ENCODE results near the gene MMAB. TPM values are rescaled to one million over a fixed set of nuclear protein-coding genes. Genes with fewer than 3 reads are reported as not detected.

MMAB gene
- total RNA-seq, 1 donor from 2014 or later: 55.4 TPM

GRCh38 chr12:109611223-109611622 is 37.9 kb upstream of the MMAB start:
- peaks cover 94% of the 10 kb centered on the region for H3K27me3 ChIP-seq (ENCODE audit: low read depth)
- TF ChIP-seq, protein P1, sequence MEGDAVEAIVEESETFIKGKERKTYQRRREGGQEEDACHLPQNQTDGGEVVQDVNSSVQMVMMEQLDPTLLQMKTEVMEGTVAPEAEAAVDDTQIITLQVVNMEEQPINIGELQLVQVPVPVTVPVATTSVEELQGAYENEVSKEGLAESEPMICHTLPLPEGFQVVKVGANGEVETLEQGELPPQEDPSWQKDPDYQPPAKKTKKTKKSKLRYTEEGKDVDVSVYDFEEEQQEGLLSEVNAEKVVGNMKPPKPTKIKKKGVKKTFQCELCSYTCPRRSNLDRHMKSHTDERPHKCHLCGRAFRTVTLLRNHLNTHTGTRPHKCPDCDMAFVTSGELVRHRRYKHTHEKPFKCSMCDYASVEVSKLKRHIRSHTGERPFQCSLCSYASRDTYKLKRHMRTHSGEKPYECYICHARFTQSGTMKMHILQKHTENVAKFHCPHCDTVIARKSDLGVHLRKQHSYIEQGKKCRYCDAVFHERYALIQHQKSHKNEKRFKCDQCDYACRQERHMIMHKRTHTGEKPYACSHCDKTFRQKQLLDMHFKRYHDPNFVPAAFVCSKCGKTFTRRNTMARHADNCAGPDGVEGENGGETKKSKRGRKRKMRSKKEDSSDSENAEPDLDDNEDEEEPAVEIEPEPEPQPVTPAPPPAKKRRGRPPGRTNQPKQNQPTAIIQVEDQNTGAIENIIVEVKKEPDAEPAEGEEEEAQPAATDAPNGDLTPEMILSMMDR (IDR thresholded peaks at IDR 0.05; ENCODE audit: borderline replicate concordance): no peak
- H3K27ac ChIP-seq (replicated peaks): no peak overlapping the region
- DNase-seq: no peak
- intact Hi-C loops (cut with micrococcal nuclease): no loop called here
- H3K36me3 ChIP-seq: no peaks in the 10 kb centered on the region
- no peaks in the 10 kb centered on the region for H3K9me3 ChIP-seq (replicated peaks)
- no peak overlapping the region for H3K4me3 ChIP-seq
- peaks cover 10% of the 10 kb centered on the region for H3K4me1 ChIP-seq

DNA sequence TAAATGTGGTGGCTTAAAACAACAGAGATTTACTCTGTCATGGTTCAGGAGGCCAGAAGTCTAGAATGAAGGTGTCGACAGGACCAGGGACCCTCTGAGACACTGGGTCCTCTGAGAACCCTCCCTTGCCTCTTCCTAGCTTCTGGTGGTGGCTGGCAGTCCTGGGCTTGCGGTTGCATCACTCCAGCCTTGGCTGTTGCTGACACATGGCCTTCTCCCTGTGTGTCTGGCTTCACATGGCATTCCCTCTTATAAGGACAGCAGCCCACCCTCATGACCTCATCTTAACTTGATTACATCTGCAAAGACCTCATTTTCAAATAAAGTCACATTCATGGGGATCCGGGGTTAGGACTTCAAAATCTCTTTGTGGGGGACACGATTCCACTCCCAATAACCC is 37.2 kb upstream of the MMAB start:
- intact Hi-C loops (cut with micrococcal nuclease): no loop called here
- peaks cover 88% of the 10 kb centered on the region for H3K27me3 ChIP-seq (ENCODE audit: low read depth)
- no peak overlapping the region for H3K27ac ChIP-seq (replicated peaks)
- H3K4me3 ChIP-seq: no peak overlapping the region
- H3K9me3 ChIP-seq (replicated peaks): no peaks in the 10 kb centered on the region
- peaks cover 12% of the 10 kb centered on the region for H3K4me1 ChIP-seq
- no peaks in the 10 kb centered on the region for H3K36me3 ChIP-seq
- TF ChIP-seq, protein P1 (IDR thresholded peaks at IDR 0.05; ENCODE audit: borderline replicate concordance): no peak
- no peak for DNase-seq

DNA sequence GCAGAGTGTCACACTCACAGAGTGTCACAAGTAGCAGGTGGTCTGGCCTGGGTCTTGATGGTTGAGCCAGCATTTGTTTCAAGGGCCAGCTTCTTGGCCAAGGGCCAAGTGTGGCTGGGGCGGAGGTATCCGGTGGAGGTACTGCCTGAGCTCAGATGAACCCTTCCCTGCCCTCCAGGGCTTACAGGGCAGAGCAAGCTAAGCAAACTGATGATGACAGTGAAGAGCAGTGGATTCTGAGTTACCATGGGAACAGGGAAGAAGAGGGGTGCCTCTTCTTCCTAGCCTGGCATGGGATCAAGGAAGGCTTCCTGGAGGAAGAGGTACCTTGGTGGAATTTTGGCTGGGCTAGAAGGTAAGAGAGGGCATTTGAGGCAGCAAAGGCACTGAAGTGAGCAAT is 36.0 kb upstream of the MMAB start:
- intact Hi-C loops (cut with micrococcal nuclease): no loop called here
- Histone ChIP-seq H3K9me3 (replicated peaks) (no peaks in the 10 kb centered on the region), H3K4me3 (no peak overlapping the region), H3K4me1 (peaks cover 12% of the 10 kb centered on the region), H3K27me3 (ENCODE audit: low read depth) (peaks cover 76% of the 10 kb centered on the region), H3K27ac (replicated peaks) (no peak overlapping the region), H3K36me3 (no peaks in the 10 kb centered on the region)
- DNase-seq: no peak
- TF ChIP-seq, protein P1 (IDR thresholded peaks at IDR 0.05; ENCODE audit: borderline replicate concordance): no peak

DNA sequence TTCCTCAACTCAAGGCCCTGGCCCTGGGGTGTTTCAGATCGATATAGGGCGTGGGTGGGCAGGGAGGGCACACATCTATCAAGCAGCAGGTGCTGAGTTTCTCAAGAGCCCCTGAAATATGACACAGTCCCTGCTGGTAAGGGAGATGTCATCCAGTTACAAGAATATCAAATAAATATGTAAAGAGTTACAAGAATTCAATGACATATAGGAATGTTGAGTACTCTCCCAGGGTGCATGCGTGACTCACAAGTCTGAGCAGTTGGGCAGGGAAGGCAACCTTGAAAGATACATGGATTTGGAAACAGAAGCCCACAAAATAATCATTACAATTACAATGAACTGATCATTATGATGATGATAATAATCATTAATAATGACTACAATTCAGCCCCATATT is 35.5 kb upstream of the MMAB start:
- intact Hi-C loops (cut with micrococcal nuclease): no loop called here
- H3K9me3 ChIP-seq (replicated peaks): no peaks in the 10 kb centered on the region
- TF ChIP-seq, protein P1 (IDR thresholded peaks at IDR 0.05; ENCODE audit: borderline replicate concordance): no peak
- H3K27me3 ChIP-seq (ENCODE audit: low read depth): peaks cover 71% of the 10 kb centered on the region
- H3K27ac ChIP-seq (replicated peaks): no peak overlapping the region
- DNase-seq: no peak
- H3K36me3 ChIP-seq: no peaks in the 10 kb centered on the region
- peaks cover 12% of the 10 kb centered on the region for H3K4me1 ChIP-seq
- H3K4me3 ChIP-seq: no peak overlapping the region

GRCh38 chr12:109608270-109608669 is 35.0 kb upstream of the MMAB start:
- intact Hi-C loops (cut with micrococcal nuclease): no loop called here
- H3K27ac ChIP-seq (replicated peaks): no peak overlapping the region
- no peaks in the 10 kb centered on the region for H3K9me3 ChIP-seq (replicated peaks)
- no peak overlapping the region for H3K4me3 ChIP-seq
- TF ChIP-seq, protein P1 (IDR thresholded peaks at IDR 0.05; ENCODE audit: borderline replicate concordance): no peak
- peaks cover 12% of the 10 kb centered on the region for H3K4me1 ChIP-seq
- no peaks in the 10 kb centered on the region for H3K36me3 ChIP-seq
- DNase-seq: no peak
- H3K27me3 ChIP-seq (ENCODE audit: low read depth): peaks cover 66% of the 10 kb centered on the region

DNA sequence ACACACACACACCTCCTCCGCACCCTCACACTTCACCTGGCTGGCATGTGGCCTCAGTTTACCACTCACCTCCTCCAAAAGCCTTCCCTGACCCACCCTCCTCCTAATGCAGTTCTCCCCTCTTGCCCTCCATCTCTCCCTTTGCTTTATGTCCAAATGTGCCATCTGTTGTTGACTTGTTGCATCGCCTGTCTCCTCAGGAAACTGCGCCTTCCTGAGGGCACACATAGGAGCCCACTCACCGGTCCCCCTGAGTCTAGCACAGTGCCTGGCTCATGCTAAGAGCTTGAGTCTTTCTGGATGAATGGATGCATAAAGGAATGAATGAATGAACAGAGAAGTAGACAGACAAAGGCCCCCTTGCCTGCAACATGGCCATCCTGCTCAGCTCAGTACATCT is 34.3 kb upstream of the MMAB start:
- Histone ChIP-seq H3K27ac (replicated peaks) (no peak overlapping the region), H3K9me3 (replicated peaks) (no peaks in the 10 kb centered on the region), H3K4me3 (no peak overlapping the region), H3K4me1 (peaks cover 12% of the 10 kb centered on the region), H3K27me3 (ENCODE audit: low read depth) (peaks cover 59% of the 10 kb centered on the region), H3K36me3 (no peaks in the 10 kb centered on the region)
- DNase-seq: no peak
- intact Hi-C loops (cut with micrococcal nuclease): no loop called here
- TF ChIP-seq, protein P1 (IDR thresholded peaks at IDR 0.05; ENCODE audit: borderline replicate concordance): no peak

Data from left ventricle myocardium inferior (tissue), 1 donor.